ENCODE measurements around the gene ANKRD50.

- TF ChIP-seq CTCF (IDR thresholded peaks at IDR 0.05; ENCODE audit: low read depth, low read length): no peak
- no peak for TF ChIP-seq EZH2phosphoT487 (IDR thresholded peaks at IDR 0.05; ENCODE audit: low read depth)
These were observed 67.9 kb downstream of the ANKRD50 start for GRCh38 chr4:124644621-124645020.

Measured in OCI-LY3 (cell line).